Lower leg skin (tissue), 4 donors: ENCODE measurements around the gene CHTOP. TPM values are rescaled to one million over a fixed set of nuclear protein-coding genes. Genes with fewer than 3 reads are reported as not detected.

Experiments
- DNase-seq, 2 donors: peaks; one replicate each; pipeline ENCODE4 v3.0.0-alpha.2; 2019; ENCODE audit warnings: low spot score in 2 of 2
- H3K4me3 ChIP-seq: fragments of 200-600 bp; sonication (generic); 2 replicates; pipeline ENCODE4 v1.5.1; 2017; ENCODE audit warnings: mild to moderate bottlenecking, low read depth; ENCODE audit not compliant: poor library complexity, severe bottlenecking
- CTCF ChIP-seq, 3 donors: fragments of 450-650 bp; IDR thresholded peaks; one replicate each; pipeline ENCODE4 v1.5.1; 2016; ENCODE audit warnings: antibody characterized with exemption in 3 of 3, mild to moderate bottlenecking in 3 of 3, moderate library complexity in 2 of 3
- POLR2A ChIP-seq, 2 donors: fragments of 450-650 bp; IDR thresholded peaks; one replicate each; pipeline ENCODE4 v1.6.1; 2016 to 2017; ENCODE audit warnings: antibody characterized with exemption in 2 of 2, mild to moderate bottlenecking in 1 of 2, moderate library complexity in 1 of 2
- WGBS, 2 donors: methylation state at CpG; one replicate each; pipeline ENCODE4 v1.1.5; 2018; 5-methylcytosine and 5-hydroxymethylcytosine counted together
- intact Hi-C: fragments of 100-400 bp; cut with DNase I; formaldehyde crosslinking; loops from one replicate; pipeline ENCODE4 v1.15.0; 2023; ENCODE audit warnings: low total_unique reads
- total RNA-seq, 4 donors: library from RNA; depleted of rRNA; stranded (reverse); fragments of >200 nt; gene quantifications; one replicate each; pipeline ENCODE4 v1.1.0, GENCODE V29; 2016

CHTOP gene
- total RNA-seq, 4 donors from 2014 or later, result 56.1 to 86.9 (median 65.5) TPM

DNA sequence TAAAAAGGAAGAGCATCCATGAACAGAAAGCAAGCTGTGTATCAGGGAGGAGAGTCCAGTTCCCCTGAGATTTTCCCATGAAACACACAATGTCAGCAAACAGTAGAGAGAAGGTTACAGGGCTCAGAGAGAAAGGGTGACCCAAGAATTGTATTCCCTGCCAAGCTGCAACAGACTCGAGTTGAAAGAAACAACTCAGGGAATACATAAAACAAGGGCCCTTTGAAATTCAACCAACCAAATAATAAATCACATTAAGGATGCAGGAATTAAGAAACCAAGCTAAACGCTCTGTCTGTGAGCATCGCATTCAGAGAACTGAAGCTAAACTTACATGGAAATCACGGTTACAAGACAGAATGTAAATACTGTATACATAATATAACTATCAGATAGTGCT lies 41.1 kb upstream of the CHTOP start:
- intact Hi-C loops, result no loop called here
- DNase-seq, result no peak
- WGBS, 2 donors, result 65 to 69% methylated on average over 4 of the region's 4 CpGs
- TF ChIP-seq CTCF (IDR thresholded peaks at IDR 0.05), result no peak
- TF ChIP-seq POLR2A (IDR thresholded peaks at IDR 0.05), result no peak
- H3K4me3 ChIP-seq, result no peak overlapping the region

GRCh38 chr1:153597206-153597605 lies 36.7 kb upstream of the CHTOP start:
- no peak for TF ChIP-seq POLR2A (IDR thresholded peaks at IDR 0.05)
- no peak for TF ChIP-seq CTCF (IDR thresholded peaks at IDR 0.05)
- intact Hi-C loops, result no loop called here
- 69 to 71% methylated on average over 6 of the region's 6 CpGs for WGBS, 2 donors
- DNase-seq, result no peak
- no peak overlapping the region for H3K4me3 ChIP-seq

DNA sequence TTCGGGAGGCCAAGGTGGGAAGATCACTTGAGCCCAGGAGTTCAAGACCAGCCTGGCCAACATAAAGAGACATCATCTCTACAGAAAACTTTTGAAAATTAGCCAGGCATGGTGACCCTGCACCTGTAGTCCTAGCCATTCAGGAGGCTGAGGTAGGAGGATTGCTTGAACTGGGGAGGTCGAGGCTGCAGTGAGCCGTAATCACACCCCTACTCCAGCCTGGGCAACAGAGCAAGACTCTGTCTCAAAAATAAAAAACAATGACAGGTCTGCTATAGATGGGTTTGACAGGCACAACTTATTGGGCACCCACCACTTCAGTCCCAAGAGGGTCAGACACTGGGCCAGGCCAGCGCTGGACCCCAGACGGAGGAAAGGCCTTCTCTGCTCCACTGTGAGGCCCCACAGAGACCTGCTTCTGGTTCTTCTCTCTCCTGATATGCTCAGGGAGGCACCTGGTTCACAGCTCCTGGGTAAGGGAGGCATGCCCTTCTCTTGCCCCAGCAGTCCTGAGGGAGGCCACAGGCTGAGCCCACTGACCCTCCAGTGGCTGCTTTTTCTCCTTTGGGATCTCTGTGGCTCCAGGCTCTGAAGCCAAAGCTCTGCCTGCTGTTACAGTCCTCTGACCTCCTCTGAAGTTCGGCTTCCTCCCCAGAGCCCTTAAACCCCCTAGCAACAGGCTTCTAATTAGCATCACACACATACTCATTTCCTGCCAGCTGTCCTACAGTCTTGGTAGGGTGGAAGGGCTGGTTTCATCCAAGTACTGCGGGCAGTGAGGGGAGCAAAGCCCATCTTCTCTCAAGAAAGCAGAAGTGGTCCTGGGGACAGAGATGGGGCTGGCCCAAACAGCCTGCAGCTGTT lies 35.3 kb upstream of the CHTOP start:
- intact Hi-C loops, result no loop called here
- WGBS, 2 donors, result 79% methylated on average over 7 of the region's 7 CpGs
- no peak for DNase-seq
- TF ChIP-seq CTCF (IDR thresholded peaks at IDR 0.05), result no peak
- TF ChIP-seq POLR2A (IDR thresholded peaks at IDR 0.05), result no peak
- no peak overlapping the region for H3K4me3 ChIP-seq

- no peak overlapping the region for H3K4me3 ChIP-seq
- intact Hi-C loops, result no loop called here
- TF ChIP-seq CTCF (IDR thresholded peaks at IDR 0.05), result no peak
- TF ChIP-seq POLR2A (IDR thresholded peaks at IDR 0.05), result no peak
- DNase-seq, result no peak
- WGBS, 2 donors, result 88 to 90% methylated on average over 7 of the region's 7 CpGs
These were observed 34.0 kb upstream of the CHTOP start for GRCh38 chr1:153599847-153600246.

- whole genome bisulfite sequencing, 2 donors, result 86 to 94% methylated on average over 6 of the region's 6 CpGs
- no peak for TF ChIP-seq POLR2A (IDR thresholded peaks at IDR 0.05)
- intact Hi-C loops, result no loop called here
- H3K4me3 ChIP-seq, result no peak overlapping the region
- DNase-seq, result no peak
These were observed 31.1 kb upstream of the CHTOP start for GRCh38 chr1:153602749-153603148.

GRCh38 chr1:153606194-153606593 lies 27.7 kb upstream of the CHTOP start:
- DNase-seq, result no peak
- TF ChIP-seq CTCF (IDR thresholded peaks at IDR 0.05), result no peak
- TF ChIP-seq POLR2A (IDR thresholded peaks at IDR 0.05), result no peak
- H3K4me3 ChIP-seq, result no peak overlapping the region
- intact Hi-C loops, result no loop called here
- 92 to 94% methylated on average over 11 of the region's 11 CpGs for WGBS, 2 donors
